Dermis microvascular lymphatic vessel endothelial cell (primary cell): Measurements from ENCODE around the gene PITPNM3. TPM values are rescaled to one million over a fixed set of nuclear protein-coding genes. Genes with fewer than 3 reads are reported as not detected.

ENCODE experiments used
- DNase-seq, 2 donors: peaks; one replicate each; pipeline versions ENCODE4 v3.0.0 to v3.0.0-alpha.2; 2010; ENCODE audit warnings: low read depth in 2 of 2
- total RNA-seq: library from RNA; depleted of rRNA; stranded (reverse); fragments of >200 nt; gene quantifications from 2 replicates; pipeline ENCODE4 v1.2.1, GENCODE V29; 2014

Gene PITPNM3
- total RNA-seq, 1 donor from 2014 or later = 0.26 TPM

DNA sequence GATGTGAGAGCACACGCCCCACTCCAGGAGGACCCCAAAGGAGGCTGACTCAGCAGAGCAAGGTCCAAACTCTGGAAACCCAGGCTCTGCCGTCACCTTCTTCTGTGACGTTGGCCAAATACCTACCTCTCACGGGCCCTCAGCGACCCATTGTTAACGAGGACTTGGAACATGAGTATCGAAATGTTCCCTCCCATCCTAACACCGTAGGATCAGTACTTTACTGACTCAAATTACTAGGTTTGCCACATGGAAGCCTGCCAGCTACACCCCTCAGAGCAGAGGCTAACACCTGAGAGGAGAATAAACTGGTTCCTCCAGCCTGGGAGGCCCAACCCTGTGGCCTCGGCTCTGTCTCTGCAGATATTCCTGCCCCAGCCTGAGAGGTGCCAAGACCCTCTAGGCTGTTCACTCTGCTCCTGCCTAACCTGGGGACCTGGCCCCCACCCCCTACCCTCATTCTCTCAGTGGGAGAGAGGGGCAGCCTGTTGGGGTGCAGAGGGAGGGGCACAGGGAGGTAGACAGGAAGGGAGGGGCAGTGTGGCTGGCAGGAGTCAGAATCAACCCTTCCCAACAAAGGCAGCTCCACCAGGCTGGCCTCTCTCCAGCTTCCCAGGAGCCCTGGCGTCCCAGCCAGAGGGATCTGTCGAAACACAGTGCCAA lies 4.4 kb downstream of the PITPNM3 start:
- DNase-seq = no peak

DNA sequence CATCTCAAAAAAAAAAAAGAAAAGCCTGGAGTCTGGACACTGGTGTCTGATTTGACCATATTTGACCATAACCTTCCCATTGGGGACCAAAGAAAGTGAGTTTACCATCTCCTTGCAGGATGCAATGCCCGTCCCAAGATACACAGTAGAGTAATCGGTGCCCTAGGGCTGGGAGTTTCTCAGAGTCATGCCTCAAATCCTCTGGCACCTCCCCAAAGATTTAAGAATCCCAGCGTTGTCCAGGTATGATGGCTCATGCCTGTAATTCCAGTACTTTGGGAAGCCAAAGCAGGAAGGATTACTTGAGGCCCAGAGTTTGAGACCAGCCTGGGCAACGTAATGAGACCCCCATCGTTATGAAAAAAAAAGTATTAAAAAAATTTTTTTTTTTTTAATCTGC lies 5.0 kb downstream of the PITPNM3 start:
- no peak for DNase-seq

DNA sequence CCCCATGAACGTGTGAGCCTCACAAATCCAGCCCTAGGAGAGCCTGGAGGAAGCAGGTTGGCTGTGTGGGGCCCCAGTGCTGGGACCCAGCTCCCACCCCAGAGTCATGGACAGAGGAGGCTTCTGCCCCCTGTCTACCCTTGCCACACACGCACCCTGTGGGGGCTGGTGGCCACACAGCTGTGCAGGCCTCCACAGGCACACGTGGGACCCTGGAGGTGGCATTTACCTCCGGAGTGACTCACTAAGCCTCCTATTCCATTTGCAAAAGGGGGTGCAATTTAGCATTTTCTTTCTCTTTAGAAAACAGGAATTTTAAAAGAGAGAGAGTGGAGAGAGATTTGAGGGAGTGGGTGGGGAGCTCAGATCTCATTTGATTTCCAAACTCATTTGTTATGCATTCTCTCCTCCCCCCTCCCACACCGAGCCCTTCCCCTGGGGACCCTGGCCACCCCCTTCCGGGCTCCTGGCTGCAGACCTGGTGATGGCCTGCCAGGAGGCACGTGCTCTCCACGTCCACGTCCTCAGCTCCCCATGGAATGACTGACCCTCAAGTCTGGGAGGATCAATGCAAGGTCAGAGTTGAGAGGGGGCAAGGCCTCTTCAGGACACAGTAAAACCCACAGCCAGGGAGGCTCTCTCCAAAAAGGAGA lies 6.8 kb downstream of the PITPNM3 start:
- DNase-seq = no peak

DNA sequence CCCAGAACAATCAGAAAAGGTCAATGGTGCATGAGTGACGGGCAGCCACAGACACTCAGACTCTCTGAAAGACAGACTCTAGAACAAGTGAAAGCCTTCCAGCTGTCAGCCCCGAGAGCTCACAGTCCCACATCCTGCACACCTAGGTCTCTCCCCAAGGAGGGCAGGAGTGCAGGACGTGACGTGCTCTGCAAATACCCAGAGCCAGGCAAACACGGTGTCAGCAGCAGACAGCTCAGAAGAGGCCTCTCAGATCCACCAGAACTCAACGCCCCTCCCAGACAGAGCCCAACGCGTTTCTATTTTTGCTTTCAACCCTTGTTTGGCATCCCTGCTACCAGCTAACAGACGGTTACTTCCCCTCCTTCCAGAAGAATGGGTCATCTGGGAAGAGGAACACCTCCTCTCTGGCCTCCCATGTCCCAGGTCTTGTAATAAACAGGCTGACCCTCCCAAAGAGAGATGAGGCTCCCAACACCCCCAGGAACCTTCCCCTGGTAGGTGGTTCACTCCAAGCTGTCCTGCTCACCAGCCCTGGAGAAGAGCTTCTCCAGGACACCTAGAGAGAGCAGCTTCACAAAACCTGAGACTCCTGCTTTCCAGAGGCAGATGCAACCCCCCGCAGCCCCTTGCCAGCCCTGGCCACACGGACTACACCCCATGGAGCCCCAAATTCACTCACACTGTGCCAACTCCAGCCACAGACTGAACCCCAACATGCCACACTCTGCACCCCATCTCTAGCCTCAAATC lies 7.6 kb downstream of the PITPNM3 start:
- DNase-seq = no peak

DNA sequence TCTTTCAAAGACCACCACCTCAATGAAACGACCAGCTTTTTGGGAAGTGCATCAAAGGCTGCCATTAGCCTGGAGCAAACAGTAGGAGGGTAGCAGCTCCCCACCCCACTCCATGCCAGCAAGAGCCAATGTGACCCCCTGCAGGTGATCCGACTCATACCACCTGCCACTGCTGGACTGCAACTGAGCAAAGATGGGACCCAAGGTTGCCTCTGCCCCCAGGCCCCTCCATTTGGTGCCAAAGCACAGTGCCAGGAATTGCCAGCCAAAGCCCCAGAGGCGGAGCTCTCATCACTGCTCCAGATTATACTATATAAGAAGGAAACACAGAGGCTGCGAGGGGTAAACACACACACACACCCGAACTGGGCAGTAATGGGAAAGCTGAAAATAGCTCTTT lies 8.3 kb downstream of the PITPNM3 start:
- DNase-seq = no peak

DNA sequence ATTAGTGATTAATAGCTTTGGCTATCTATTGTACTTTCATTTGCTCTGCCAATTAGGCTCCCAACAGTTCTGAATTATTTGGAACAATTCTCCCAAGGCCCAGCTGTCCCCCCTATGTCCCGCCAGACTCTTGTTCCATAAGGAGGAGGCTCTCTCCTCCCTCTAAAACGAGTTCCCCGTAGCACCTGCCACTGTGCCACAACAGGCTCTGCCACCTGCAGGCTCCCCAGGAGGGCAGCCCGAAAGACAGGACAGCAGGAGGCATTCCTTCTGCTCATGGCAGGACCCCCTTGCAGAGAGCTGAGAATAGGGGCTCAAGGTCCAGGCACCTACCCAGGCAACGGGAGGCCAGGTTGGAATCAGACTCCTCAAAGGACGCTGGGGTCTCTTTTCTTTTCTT lies 9.0 kb downstream of the PITPNM3 start:
- no peak for DNase-seq

DNA sequence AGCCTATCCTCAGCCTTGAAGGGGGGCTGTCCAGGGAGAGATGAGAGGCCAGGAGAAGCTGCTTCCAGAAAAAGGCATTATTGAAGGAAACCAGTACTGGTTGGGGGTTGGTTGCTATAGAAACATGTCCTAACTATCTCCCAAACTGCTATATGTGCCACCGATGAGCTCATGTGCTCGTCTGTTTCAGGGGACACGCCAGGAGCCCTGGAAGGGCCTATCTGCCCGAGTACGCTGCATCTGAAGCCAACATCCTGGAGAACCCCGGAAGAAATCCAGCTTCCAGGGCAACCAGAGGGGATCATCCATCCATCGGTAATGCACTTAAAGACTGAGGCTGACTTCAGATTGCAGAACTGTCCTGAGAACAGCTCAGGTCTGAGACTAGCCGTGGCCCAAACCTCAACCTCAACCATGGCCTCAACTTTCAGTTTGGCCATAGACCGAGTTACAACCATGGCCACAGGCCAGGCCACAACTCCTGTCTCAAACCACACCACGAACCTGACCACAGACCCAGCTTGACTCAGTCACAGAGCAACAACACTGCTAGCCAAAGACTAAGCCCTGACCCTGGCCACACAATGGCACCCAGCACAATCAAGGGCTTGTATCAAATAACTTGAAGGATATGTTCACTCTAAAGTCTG lies 10.2 kb downstream of the PITPNM3 start:
- DNase-seq = no peak

DNA sequence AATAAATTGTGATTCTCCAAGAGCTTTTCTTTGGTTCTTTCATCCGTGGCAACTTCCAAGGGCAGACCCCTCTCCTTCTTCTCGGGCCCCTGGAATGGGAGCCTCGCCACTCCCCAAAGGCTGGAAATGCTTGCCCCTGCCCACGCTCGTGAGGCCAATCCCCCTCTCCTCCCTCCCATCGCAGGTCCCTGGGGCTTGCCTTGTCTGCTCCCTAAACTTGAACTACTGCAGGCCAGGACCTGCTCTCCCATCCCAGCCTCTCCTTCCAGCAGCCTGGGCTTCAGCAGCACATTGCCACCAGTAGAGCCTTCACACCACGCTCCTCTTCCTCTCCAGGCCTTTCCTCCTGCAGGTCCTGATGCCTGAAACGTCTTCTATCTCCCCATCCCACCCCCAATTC lies 11.1 kb downstream of the PITPNM3 start:
- no peak for DNase-seq

DNA sequence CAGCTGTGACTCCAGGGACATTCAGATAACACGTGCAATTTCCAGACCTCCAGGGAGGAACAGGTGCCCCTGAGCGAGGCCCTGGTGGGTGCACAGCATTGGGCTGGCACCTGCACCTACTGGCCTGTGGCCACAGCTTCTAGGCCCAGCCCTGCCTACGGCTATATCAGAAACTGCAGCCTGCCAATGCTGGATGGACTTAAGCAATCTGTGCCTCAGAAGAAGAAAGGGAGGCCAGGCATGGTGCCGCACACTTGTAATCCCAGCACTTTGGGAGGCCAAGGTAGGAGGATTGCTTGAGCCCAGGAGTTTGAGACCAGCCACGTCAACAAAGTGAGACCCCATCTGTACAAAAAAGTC lies 12.4 kb downstream of the PITPNM3 start:
- no peak for DNase-seq

DNA sequence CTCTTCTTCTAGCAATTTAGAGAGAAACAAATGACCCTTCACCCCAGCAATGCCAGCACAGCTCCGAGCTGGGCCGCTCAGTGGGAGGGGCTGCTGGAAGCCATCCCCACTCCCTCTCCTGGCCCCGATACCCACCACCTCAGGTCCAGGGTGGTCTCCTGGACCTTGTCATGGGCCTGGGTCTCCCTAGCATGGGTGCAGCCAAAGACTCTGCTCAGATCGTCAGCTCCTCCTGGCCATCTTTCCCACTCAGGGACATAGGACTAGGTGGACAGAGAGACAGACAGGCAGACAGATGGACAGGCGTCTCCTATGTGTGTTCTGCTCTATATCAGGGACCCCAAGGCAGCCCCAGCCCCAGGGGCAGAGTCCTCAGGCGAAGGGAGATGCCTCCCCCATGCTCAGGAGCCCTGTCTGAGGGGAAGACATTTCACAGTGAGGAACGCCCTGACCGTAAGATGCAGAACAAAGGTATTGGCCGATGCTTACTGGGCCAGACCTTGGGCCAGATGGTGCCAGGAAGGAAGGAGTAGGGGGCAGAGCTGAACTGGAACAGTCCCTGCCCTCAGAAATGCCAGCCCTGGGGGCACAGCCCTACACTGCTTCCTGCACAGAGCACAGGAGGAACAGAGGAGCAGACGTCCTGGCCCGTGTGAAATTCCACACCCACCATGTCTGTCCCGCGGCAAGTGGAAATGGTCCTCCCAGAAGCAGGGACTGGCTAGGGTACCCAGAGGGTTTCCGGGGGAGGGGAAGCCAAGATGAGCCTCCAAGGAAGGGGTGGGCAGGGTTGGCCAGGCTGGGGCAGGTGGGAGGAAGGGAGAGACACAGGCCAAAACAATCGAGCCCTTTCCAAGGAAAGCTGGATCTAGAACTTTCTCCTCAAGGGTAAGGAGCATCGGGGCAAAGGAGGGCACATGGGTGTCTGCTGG lies 13.0 kb downstream of the PITPNM3 start:
- no peak for DNase-seq

DNA sequence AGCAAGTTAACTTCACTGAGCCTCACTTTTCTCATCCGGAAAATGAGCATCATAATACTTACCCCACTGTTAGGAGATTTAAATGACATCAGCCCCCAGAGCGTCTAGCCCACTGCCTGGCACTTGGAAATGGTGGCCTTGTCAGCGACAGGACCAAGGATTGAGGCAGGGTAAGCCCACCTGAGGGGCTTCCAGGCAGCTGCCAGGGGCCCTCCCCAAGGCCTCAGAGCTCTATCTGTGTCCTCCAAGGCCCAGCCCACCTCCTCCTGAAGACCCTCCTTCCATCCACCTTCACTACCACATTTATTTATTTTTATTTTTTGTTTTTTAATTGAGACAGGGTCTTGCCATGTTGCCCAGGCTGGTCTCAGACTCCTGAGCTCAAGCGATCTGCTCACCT lies 13.8 kb downstream of the PITPNM3 start:
- DNase-seq = no peak

DNA sequence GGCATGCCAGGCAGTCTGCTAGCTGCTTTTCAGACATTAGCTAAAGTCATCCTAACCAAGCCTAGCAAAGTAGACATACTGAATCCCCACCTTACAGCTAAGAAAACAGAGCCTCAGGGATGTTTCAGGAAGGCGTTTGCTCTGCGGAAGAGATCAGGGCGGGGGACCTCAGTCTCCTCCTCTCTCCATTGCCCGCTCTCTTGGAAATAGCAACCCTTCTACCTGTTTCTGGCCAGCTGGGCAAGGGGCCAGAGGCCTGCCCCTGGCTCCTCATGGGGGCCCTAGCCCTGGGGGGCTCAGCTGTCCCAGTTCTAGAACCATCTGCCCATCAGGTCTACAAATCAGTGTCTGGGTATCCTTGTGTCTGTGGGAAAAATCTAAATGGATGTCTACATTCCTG lies 14.5 kb downstream of the PITPNM3 start:
- DNase-seq = no peak

DNA sequence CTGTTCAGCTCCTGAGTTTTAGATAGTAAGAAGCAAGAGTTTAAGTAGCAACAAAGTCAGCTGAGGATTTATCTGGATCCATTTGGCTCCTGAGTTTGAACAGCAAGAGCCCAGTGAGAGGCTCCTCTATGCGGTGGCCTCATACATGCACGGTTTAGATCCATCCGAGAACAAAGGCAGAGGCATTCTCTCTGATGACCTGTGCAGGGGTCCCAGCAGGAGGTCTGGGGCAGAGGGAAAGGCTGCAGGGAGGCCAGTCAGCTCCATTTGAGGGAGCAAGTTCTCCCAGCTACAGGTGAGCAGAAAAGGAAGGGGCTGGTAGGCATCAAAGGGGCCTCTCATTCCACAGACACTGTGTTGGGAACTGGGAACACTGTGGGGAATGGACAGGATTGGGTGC lies 16.5 kb downstream of the PITPNM3 start:
- DNase-seq = no peak

DNA sequence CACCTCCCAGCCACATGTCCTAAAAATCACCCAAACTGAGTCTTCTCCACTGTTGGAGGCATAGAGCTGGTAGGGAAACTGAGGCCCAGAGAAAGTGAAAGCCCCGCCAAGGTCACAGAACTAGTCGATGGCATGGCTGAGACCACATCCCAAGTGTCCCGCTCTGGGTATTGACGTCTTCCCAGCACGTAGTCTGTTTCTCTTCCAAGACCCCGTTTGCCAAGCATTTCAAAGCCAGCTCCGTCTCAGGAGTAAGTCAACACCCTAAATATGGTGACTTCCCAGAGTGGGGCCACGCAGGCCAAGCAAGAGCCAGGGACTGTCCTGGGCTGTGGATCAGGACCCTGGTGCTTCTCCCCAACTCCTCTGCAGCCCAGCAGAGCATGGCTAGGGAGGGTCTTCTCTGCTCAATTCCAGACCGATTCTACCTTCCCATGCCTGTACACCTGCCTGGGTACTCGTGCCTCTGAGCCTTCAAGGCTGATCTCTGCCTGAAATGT lies 19.7 kb downstream of the PITPNM3 start:
- no peak for DNase-seq

DNA sequence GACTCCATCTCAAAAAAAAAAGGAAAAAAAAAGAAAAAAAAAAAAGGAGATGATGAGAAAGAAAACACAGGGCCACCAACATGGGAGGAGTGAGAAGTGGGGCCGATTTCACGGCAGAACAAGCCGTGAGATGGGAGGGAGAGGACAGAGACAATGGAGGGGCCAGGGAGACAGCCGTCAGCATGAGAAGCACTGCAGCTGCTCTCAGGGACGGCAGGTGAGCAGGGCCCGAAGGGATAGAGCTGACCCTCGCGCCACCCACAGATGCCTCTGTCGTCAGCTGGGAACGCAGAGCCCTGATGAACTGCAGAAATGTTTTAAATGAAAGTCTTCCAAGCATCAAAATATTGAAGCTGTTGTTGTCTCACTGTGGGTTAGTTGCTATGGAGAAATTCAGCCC lies 20.3 kb downstream of the PITPNM3 start:
- DNase-seq = no peak

DNA sequence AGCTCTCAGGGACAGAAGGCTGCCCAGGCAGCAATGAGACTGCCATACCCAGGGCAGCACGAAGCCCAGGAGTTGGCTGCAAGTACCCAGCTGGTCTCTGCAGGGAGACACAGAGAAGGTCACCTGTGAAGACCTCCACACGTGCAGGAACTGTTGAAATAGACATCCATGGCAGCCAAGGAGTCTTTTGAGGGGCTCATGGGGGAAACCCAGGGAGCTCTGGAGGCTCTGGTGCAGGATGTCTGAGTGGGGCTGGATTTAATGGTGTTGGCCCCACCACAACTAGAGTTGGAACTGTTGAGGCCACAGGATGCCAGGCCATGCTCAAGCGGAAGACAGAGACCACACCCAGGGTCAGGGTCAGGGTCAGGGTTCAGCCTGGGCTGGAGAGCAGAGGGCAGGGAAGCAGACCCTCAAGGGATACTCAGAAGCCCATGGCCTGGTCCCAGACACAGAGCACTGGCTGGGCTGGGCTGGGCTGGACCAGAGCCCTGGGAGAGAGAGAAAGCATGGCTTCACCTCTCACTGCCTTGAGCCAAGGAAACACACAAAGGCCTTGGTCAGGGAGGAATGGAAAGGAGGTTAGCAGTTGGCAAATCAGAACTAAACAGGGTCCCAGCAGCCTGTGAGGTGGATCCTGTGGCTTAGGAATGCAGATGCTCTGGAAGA lies 21.4 kb downstream of the PITPNM3 start:
- no peak for DNase-seq

DNA sequence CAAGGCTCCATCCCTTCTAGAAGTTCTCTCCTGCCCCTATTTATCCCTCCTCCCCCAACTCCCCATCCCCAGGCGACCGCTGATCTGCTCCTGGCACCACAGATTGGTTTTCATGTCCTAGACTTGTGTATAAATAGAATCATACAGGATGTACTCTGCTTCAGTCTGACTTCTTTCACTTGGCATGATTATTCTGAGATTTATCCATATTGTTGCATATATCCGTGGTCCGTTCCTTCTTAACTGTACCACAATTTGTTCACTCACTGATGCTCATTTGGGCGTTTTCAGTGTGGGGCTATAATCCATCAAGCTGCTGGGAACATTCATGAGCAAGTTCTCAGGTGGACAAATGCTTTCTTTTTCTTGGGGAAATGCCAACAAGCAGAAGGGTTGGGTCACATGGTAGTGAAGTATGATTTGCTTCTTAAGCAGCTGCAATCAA lies 23.9 kb downstream of the PITPNM3 start:
- DNase-seq = no peak

DNA sequence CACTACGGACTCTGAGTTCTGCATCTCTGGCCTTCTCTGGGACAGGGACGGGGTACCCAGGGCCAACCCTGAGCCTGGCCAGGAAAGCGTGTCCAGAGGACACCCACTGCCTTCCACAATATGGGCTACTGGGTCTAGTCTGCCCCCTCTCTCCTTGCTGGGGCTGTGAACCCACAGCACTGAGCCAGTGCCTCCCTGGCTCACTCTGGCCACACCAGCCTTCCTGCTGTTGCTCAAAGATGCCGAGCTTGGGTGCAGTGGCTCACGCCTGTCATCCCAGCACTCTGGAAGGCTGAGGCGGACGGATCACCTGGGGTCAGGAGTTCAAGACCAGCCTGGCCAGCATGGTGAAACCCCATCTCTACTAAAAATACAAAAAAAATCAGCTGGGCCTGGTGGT lies 24.8 kb downstream of the PITPNM3 start:
- DNase-seq = no peak

DNA sequence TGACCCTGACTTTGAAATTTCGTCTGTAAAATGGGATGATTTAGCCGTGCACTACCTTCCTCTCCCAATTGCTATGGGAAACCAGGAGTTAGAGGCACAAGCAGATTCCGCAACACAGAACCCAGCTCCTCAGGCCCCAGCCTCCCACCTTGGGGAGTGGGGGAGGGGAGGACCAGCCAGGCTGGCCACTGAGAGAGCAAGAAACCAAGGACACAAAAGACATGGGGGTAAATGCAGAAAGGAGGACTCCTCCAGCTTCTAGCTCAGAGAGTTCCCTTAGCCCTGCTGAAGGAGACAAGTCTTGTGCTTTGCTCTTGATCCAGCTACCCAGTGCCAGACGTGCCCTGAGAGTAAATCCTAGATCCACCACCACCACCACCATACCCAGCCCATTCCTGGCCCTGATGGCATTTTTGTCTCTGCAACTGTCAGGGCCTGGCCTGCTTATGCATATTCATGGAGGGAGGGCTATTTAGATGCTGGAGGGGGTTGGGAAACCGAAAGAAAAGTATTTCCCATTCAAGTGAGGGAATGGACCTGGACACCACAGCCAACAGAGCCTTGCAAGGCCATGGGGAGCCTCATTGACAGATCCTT lies 25.9 kb downstream of the PITPNM3 start:
- no peak for DNase-seq

DNA sequence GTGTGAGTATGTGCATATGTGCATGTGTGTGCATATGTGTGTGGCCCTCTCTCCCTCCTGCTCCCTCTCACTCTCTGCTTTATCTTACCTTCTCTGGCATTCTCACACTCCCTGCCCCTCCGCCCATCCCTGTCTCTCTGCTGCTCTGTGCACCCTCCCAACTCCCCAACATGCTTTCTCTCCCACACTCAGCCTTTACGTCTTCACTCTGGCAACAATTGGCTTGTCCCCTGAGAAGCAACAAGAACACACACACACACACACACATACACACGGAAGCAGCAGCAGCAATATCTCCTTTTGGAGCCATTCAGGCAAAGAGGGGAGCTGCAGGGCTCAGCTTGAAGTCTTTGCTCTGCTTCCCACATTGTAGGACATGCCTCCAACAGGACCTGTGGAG lies 27.8 kb downstream of the PITPNM3 start:
- no peak for DNase-seq
